SK-N-SH treated with all-trans-retinoic acid at 6 μM for 48 hours (cell line): ENCODE results near the gene NEDD1.

Experiments used
- ARNTL ChIP-seq: fragments of 450-650 bp; formaldehyde crosslinking; IDR thresholded peaks from 2 replicates; pipeline ENCODE4 v1.5.0; 2020; ENCODE audit warnings: low read depth, mild to moderate bottlenecking, moderate library complexity, borderline replicate concordance
- CREB5 ChIP-seq: fragments of 250-450 bp; sonication (Bioruptor Pico); IDR thresholded peaks from 2 replicates; pipeline ENCODE4 v1.5.1; 2020; ENCODE audit warnings: low read depth, mild to moderate bottlenecking, moderate library complexity
- ESRRG ChIP-seq: fragments of 250-450 bp; sonication (Bioruptor Pico); IDR thresholded peaks from 2 replicates; pipeline ENCODE4 v1.6.1; 2021; ENCODE audit warnings: mild to moderate bottlenecking
- GLIS3 ChIP-seq: fragments of 250-450 bp; sonication (Bioruptor Pico); IDR thresholded peaks from 2 replicates; pipeline ENCODE4 v1.5.0; 2020; ENCODE audit warnings: mild to moderate bottlenecking, moderate library complexity
- ISL1 ChIP-seq: fragments of 250-450 bp; sonication (Bioruptor Pico); IDR thresholded peaks from 2 replicates; pipeline ENCODE4 v2.1.2; 2022; ENCODE audit warnings: mild to moderate bottlenecking, moderate library complexity
- OSR1 ChIP-seq: fragments of 250-450 bp; sonication (Bioruptor Pico); IDR thresholded peaks from 2 replicates; pipeline ENCODE4 v1.8.0; 2022; ENCODE audit warnings: moderate library complexity, mild to moderate bottlenecking, inconsistent platforms
- POU6F1 ChIP-seq: fragments of 250-450 bp; sonication (Bioruptor Pico); IDR thresholded peaks from 2 replicates; pipeline ENCODE4 v1.8.0; 2021; ENCODE audit warnings: low read depth, mild to moderate bottlenecking, moderate library complexity, borderline replicate concordance
- PPARA ChIP-seq: fragments of 250-450 bp; sonication (Bioruptor Pico); IDR thresholded peaks from 2 replicates; pipeline ENCODE4 v1.5.0; 2020; ENCODE audit warnings: mild to moderate bottlenecking, borderline replicate concordance
- RARB ChIP-seq: fragments of 250-450 bp; sonication (Bioruptor Pico); IDR thresholded peaks from 2 replicates; pipeline ENCODE4 v1.8.0; 2021; ENCODE audit warnings: mild to moderate bottlenecking, moderate library complexity
- ZFP30 ChIP-seq: fragments of 450-650 bp; formaldehyde crosslinking; IDR thresholded peaks from 2 replicates; pipeline ENCODE4 v1.5.0; 2022; ENCODE audit warnings: mild to moderate bottlenecking, moderate library complexity
- ZNF565 ChIP-seq: fragments of 450-650 bp; formaldehyde crosslinking; conservative IDR thresholded peaks from 2 replicates; pipeline ENCODE4 v1.5.0; 2020; ENCODE audit warnings: low read depth, mild to moderate bottlenecking, moderate library complexity
- TF ChIP-seq, protein P1 (sequence below): fragments of 250-450 bp; sonication (Bioruptor Pico); IDR thresholded peaks from 2 replicates; pipeline ENCODE4 v1.8.0; 2020; ENCODE audit warnings: mild to moderate bottlenecking, moderate library complexity, borderline replicate concordance

DNA sequence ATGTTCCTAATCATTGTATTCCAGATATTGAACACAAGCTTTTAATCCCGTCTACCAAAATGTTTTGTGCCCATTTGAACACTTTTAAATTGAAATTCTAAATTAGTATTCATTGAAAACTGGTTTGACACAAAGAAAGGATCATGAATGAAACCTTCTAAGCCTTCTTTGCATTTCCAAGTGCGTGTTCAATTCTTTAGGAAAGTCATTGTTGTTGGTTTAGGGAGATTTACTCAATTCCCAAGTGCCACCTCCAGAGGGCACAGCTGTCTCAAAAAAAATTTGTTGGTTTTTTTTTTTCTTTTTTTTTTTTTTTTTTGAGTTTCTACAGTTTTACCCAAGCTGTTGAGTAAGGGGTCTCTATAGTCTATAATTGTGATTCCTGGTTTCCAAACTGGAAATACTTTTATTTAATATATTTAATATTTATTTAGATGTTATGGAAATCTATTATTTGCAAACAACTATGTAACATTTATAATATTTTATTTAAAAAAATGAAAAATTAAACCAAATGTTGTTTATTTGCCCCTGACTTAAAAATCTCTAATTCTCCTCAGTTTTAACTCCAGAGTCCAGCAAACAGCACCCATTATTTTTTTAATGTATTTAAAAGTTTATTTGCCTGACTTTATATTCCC, 79.9 kb downstream of the NEDD1 start:
- TF ChIP-seq ARNTL (CRISPR knock-in tag), result no peak
- TF ChIP-seq RARB (CRISPR knock-in tag), result no peak
- TF ChIP-seq, protein P1, sequence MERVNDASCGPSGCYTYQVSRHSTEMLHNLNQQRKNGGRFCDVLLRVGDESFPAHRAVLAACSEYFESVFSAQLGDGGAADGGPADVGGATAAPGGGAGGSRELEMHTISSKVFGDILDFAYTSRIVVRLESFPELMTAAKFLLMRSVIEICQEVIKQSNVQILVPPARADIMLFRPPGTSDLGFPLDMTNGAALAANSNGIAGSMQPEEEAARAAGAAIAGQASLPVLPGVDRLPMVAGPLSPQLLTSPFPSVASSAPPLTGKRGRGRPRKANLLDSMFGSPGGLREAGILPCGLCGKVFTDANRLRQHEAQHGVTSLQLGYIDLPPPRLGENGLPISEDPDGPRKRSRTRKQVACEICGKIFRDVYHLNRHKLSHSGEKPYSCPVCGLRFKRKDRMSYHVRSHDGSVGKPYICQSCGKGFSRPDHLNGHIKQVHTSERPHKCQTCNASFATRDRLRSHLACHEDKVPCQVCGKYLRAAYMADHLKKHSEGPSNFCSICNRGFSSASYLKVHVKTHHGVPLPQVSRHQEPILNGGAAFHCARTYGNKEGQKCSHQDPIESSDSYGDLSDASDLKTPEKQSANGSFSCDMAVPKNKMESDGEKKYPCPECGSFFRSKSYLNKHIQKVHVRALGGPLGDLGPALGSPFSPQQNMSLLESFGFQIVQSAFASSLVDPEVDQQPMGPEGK (CRISPR knock-in tag), result no peak
- TF ChIP-seq ESRRG (CRISPR knock-in tag), result no peak
- no peak for TF ChIP-seq GLIS3
- TF ChIP-seq PPARA (CRISPR knock-in tag), result no peak
- TF ChIP-seq OSR1, result no peak
- no peak for TF ChIP-seq ZNF565
- TF ChIP-seq CREB5 (CRISPR knock-in tag), result no peak
- no peak for TF ChIP-seq ZFP30
- no peak for TF ChIP-seq ISL1
- TF ChIP-seq POU6F1 (CRISPR knock-in tag), result no peak
